HEK293 (cell line): Measurements from ENCODE around the gene MCF2L.
A peak's percentile ranks its signal among the peaks of the same experiment; 100 is the strongest.

Experiments
- CTCF ChIA-PET: fragments of 350-600 bp; formaldehyde crosslinking; extraction: SDS; loops from one replicate; lab custom pipeline; 2021; ENCODE audit warnings: antibody characterized with exemption; lab: Yijun Ruan, JAX
- POLR2A ChIA-PET: fragments of 300-600 bp; formaldehyde crosslinking; extraction: SDS; loops from one replicate; lab custom pipeline; 2020; ENCODE audit warnings: antibody characterized with exemption, inconsistent platforms; lab: Yijun Ruan, JAX
- H3K27ac ChIP-seq: fragments of 200-500 bp; sonication (Bioruptor generic); 2 replicates; pipeline ENCODE4 v1.5.1; 2014; ENCODE audit warnings: low read depth, low read length, control low read depth, inconsistent platforms; ENCODE audit errors: extremely low read depth
- H3K36me3 ChIP-seq, 2 experiments: fragments of 200-500 bp in 1 of 2; sonication (Bioruptor generic) in 1 of 2; 1 replicate in 1 of 2; 2 replicates in 1 of 2; pipeline ENCODE4 v1.5.1; 2014 to 2017; ENCODE audit warnings: inconsistent platforms in 2 of 2, low read length in 2 of 2; ENCODE audit not compliant: control insufficient read depth in 2 of 2, insufficient read depth in 1 of 2
- H3K4me1 ChIP-seq: fragments of 200-500 bp; sonication (Bioruptor generic); 2 replicates; pipeline ENCODE4 v1.5.1; 2014; ENCODE audit warnings: mild to moderate bottlenecking, low read length, inconsistent platforms; ENCODE audit not compliant: control insufficient read depth, insufficient read depth
- H3K4me3 ChIP-seq: 2 replicates; pipeline ENCODE4 v1.5.1; 2011; ENCODE audit warnings: low read depth, mild to moderate bottlenecking, control low read depth, low read length, moderate library complexity
- H3K9me3 ChIP-seq: fragments of 200-500 bp; sonication (Bioruptor generic); 2 replicates; pipeline ENCODE4 v1.5.1; 2014; ENCODE audit warnings: low read depth, low read length, inconsistent platforms; ENCODE audit not compliant: control insufficient read depth, insufficient read depth
- GLIS2 ChIP-seq: fragments of 450-650 bp; formaldehyde crosslinking; IDR thresholded peaks from 2 replicates; pipeline ENCODE4 v1.5.1; 2016; ENCODE audit warnings: missing biosample characterization, missing genetic modification characterization
- HIC1 ChIP-seq: fragments of 450-650 bp; formaldehyde crosslinking; IDR thresholded peaks from 2 replicates; pipeline ENCODE4 v1.5.1; 2016; ENCODE audit warnings: missing biosample characterization, missing genetic modification characterization
- IKZF3 ChIP-seq: fragments of 450-650 bp; IDR thresholded peaks from 2 replicates; pipeline ENCODE4 v1.5.0; 2018; ENCODE audit warnings: missing biosample characterization, mild to moderate bottlenecking, missing genetic modification characterization, moderate library complexity
- PRDM2 ChIP-seq: fragments of 450-650 bp; formaldehyde crosslinking; IDR thresholded peaks from 2 replicates; pipeline ENCODE4 v1.5.1; 2016; ENCODE audit warnings: missing biosample characterization, missing genetic modification characterization, borderline replicate concordance
- REPIN1 ChIP-seq: fragments of 450-650 bp; formaldehyde crosslinking; IDR thresholded peaks from 2 replicates; pipeline ENCODE4 v1.5.1; 2017; ENCODE audit warnings: missing biosample characterization, missing genetic modification characterization, low read depth
- REST ChIP-seq: fragments of 450-650 bp; formaldehyde crosslinking; IDR thresholded peaks from 2 replicates; pipeline ENCODE4 v1.5.1; 2016; ENCODE audit warnings: missing biosample characterization, missing genetic modification characterization
- ZNF10 ChIP-seq: fragments of 450-650 bp; formaldehyde crosslinking; IDR thresholded peaks from 2 replicates; pipeline ENCODE4 v1.5.1; 2017; ENCODE audit warnings: missing biosample characterization, missing genetic modification characterization
- ZNF155 ChIP-seq: fragments of 450-650 bp; formaldehyde crosslinking; IDR thresholded peaks from 2 replicates; pipeline ENCODE4 v1.5.1; 2016; ENCODE audit warnings: missing biosample characterization, missing genetic modification characterization
- ZNF280C ChIP-seq: fragments of 450-650 bp; formaldehyde crosslinking; IDR thresholded peaks from 2 replicates; pipeline ENCODE4 v1.5.1; 2016; ENCODE audit warnings: missing biosample characterization, missing genetic modification characterization
- ZNF341 ChIP-seq: fragments of 450-650 bp; formaldehyde crosslinking; IDR thresholded peaks from 2 replicates; pipeline ENCODE4; 2016; ENCODE audit warnings: low read depth, missing biosample characterization, missing genetic modification characterization
- ZNF394 ChIP-seq: fragments of 450-650 bp; formaldehyde crosslinking; IDR thresholded peaks from 2 replicates; pipeline ENCODE4 v1.5.1; 2016; ENCODE audit warnings: missing biosample characterization, missing genetic modification characterization, mild to moderate bottlenecking, moderate library complexity, borderline replicate concordance
- ZNF518A ChIP-seq: fragments of 450-650 bp; formaldehyde crosslinking; conservative IDR thresholded peaks from 2 replicates; pipeline ENCODE4 v1.5.1; 2016; ENCODE audit warnings: low read depth, missing biosample characterization, missing genetic modification characterization
- ZSCAN23 ChIP-seq: fragments of 450-650 bp; formaldehyde crosslinking; IDR thresholded peaks from 2 replicates; pipeline ENCODE4 v1.5.1; 2016; ENCODE audit warnings: missing biosample characterization, missing genetic modification characterization

MCF2L gene

GRCh38 chr13:113001241-113002140, 32.5 kb downstream of the MCF2L start (continued):
- TF ChIP-seq ZNF518A (no peak), ZNF394 (tag by site-specific recombination) (peak; percentile 71; the same call in 1 of the 2 replicates)

GRCh38 chr13:113002206-113002912, 33.3 kb downstream of the MCF2L start:
- ChIA-PET CTCF (interaction anchor here (0.7 kb wide), 3 partner anchors 8 to 256 kb away, joined by 3 to 4 read pairs (median 3); no protein-coding TSS in a partner anchor), POLR2A (no interaction called here)
- H3K27ac ChIP-seq: no peak overlapping the region
- peaks cover 2% of the 10 kb centered on the region; the same call in 1 of the 2 replicates for H3K4me1 ChIP-seq
- H3K36me3 ChIP-seq: no peaks in the 10 kb centered on the region
- peak overlapping the region; percentile 30 for H3K4me3 ChIP-seq
- no peaks in the 10 kb centered on the region for H3K9me3 ChIP-seq
- TF ChIP-seq HIC1 (tag by site-specific recombination) (peak; percentile 27; the same call in 1 of the 2 replicates), ZNF155 (tag by site-specific recombination) (no peak), REPIN1 (tag by site-specific recombination) (no peak), PRDM2 (tag by site-specific recombination) (no peak), ZNF280C (tag by site-specific recombination) (no peak), GLIS2 (tag by site-specific recombination) (peak; percentile 79), ZSCAN23 (no peak), IKZF3 (peak; percentile 45; the same call in 1 of the 2 replicates), REST (tag by site-specific recombination) (no peak), ZNF10 (tag by site-specific recombination) (no peak), ZNF341 (tag by site-specific recombination) (peak; percentile 30)
